HG03060 (cell line): ENCODE results near the gene ACTN3.
"Not testable (repeated sequence)": the region's sequence is repeated elsewhere in the genome, so short reads cannot be mapped to it uniquely, and the experiment has no call there.

Experiments
- ATAC-seq: cut with Tn5 transposase; IDR thresholded peaks from one replicate; pipeline ENCODE4 v1.9.1; 2021; ENCODE audit warnings: low read depth, moderate number of reproducible peaks; ENCODE audit not compliant: unreplicated experiment

ACTN3 gene

GRCh38 chr11:66562907-66563583, 16.3 kb downstream of the ACTN3 start:
- ATAC-seq: no peak

GRCh38 chr11:66563832-66564231, 17.1 kb downstream of the ACTN3 start:
- ATAC-seq: no peak

- no peak for ATAC-seq
These were observed 17.8 kb downstream of the ACTN3 start for GRCh38 chr11:66564538-66564937.

- no peak for ATAC-seq
These were observed 18.3 kb downstream of the ACTN3 start for GRCh38 chr11:66564984-66565383.

GRCh38 chr11:66566221-66566620, 19.5 kb downstream of the ACTN3 start:
- ATAC-seq: no peak

GRCh38 chr11:66567787-66568123, 21.1 kb downstream of the ACTN3 start:
- ATAC-seq: no peak

- ATAC-seq: no peak
These were observed 21.6 kb downstream of the ACTN3 start, which contains the start of gene CTSF for GRCh38 chr11:66568124-66568916. Gene CTSF, minus strand, starts transcription at chr11:66568606. Its CDS starts 120 bp downstream, at chr11:66568486.

- no peak for ATAC-seq
These were observed 22.4 kb downstream of the ACTN3 start for GRCh38 chr11:66569076-66569475.

GRCh38 chr11:66570079-66570849, 23.6 kb downstream of the ACTN3 start:
- no peak for ATAC-seq

- no peak for ATAC-seq
These were observed 24.1 kb downstream of the ACTN3 start for GRCh38 chr11:66570850-66571180.

- ATAC-seq: no peak
These were observed 32.4 kb downstream of the ACTN3 start for GRCh38 chr11:66579017-66579606.

GRCh38 chr11:66580803-66581202, 34.1 kb downstream of the ACTN3 start:
- ATAC-seq: no peak

GRCh38 chr11:66581261-66581660, 34.6 kb downstream of the ACTN3 start:
- no peak for ATAC-seq

- not testable (repeated sequence) for ATAC-seq
These were observed 36.0 kb downstream of the ACTN3 start for GRCh38 chr11:66582565-66583147.

- not testable (repeated sequence) for ATAC-seq
These were observed 38.7 kb downstream of the ACTN3 start for GRCh38 chr11:66585447-66585846.

GRCh38 chr11:66586136-66586535, 39.4 kb downstream of the ACTN3 start:
- no peak for ATAC-seq

- ATAC-seq: not testable (repeated sequence)
These were observed 42.6 kb downstream of the ACTN3 start for GRCh38 chr11:66589315-66589714.

GRCh38 chr11:66589996-66590675, 43.4 kb downstream of the ACTN3 start:
- ATAC-seq: no peak

- no peak for ATAC-seq
These were observed 44.5 kb downstream of the ACTN3 start for GRCh38 chr11:66591175-66591574.
